Stomach (tissue), 4 donors: Measurements from ENCODE around the gene SLBP.

ENCODE experiments used
- EP300 ChIP-seq: sonication (generic); formaldehyde crosslinking; IDR thresholded peaks from one replicate; pipeline ENCODE4 v1.6.1; 2017; ENCODE audit warnings: antibody characterized with exemption
- POLR2A ChIP-seq, 4 donors: fragments of 450-650 bp; IDR thresholded peaks; one replicate each; pipeline ENCODE4 v1.6.1; 2016; ENCODE audit warnings: antibody characterized with exemption in 4 of 4, control low read depth in 2 of 4, mild to moderate bottlenecking in 1 of 4, moderate library complexity in 1 of 4
- POLR2AphosphoS5 ChIP-seq, 3 donors: sonication (generic); formaldehyde crosslinking; IDR thresholded peaks; one replicate each; pipeline ENCODE4 v1.6.1; 2016; ENCODE audit warnings: antibody characterized with exemption in 3 of 3
- TF ChIP-seq, protein P1 (sequence below), 7 experiments: fragments of 450-650 bp in 4 of 7; fragments of 200-600 bp in 3 of 7; sonication (generic) in 3 of 7; IDR thresholded peaks; one replicate each; pipeline ENCODE4 v1.5.1; 2016 to 2019; ENCODE audit warnings: antibody characterized with exemption in 7 of 7, control low read depth in 2 of 7, mild to moderate bottlenecking in 1 of 7

DNA sequence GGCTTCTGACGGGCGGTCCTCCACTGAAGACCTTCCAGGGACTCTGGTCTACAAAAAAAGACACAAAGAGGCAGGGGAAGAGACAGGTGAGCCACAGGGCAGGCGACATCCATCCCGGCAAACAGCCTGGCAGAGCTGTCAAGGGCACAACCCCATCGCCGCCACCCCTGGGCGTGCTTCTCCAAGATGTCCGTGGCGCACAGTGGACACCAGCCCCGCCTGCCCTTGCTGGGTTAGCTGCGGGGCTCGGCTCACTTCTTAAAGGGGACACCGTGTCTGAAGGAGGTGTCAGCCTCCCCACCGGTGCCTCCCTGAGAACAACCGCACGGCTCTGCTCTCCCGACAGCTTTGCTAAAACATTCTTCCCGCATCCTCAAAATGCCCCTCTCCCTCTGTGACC, 56.4 kb downstream of the SLBP start:
- TF ChIP-seq, protein P1, sequence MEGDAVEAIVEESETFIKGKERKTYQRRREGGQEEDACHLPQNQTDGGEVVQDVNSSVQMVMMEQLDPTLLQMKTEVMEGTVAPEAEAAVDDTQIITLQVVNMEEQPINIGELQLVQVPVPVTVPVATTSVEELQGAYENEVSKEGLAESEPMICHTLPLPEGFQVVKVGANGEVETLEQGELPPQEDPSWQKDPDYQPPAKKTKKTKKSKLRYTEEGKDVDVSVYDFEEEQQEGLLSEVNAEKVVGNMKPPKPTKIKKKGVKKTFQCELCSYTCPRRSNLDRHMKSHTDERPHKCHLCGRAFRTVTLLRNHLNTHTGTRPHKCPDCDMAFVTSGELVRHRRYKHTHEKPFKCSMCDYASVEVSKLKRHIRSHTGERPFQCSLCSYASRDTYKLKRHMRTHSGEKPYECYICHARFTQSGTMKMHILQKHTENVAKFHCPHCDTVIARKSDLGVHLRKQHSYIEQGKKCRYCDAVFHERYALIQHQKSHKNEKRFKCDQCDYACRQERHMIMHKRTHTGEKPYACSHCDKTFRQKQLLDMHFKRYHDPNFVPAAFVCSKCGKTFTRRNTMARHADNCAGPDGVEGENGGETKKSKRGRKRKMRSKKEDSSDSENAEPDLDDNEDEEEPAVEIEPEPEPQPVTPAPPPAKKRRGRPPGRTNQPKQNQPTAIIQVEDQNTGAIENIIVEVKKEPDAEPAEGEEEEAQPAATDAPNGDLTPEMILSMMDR (IDR thresholded peaks at IDR 0.05): no peak
- TF ChIP-seq POLR2A (IDR thresholded peaks at IDR 0.05) (no peak), POLR2AphosphoS5 (IDR thresholded peaks at IDR 0.05) (no peak), EP300 (no peak)
